C1 segment of cervical spinal cord (tissue), 14 donors: ENCODE results near the gene PRLHR.
"Not testable (repeated sequence)": the region's sequence is repeated elsewhere in the genome, so short reads cannot be mapped to it uniquely, and the experiment has no call there.

Experiments
- DNase-seq, 14 donors: peaks; one replicate each; lab custom pipeline; 2025; lab: John Stamatoyannopoulos, UW

Gene PRLHR

DNA sequence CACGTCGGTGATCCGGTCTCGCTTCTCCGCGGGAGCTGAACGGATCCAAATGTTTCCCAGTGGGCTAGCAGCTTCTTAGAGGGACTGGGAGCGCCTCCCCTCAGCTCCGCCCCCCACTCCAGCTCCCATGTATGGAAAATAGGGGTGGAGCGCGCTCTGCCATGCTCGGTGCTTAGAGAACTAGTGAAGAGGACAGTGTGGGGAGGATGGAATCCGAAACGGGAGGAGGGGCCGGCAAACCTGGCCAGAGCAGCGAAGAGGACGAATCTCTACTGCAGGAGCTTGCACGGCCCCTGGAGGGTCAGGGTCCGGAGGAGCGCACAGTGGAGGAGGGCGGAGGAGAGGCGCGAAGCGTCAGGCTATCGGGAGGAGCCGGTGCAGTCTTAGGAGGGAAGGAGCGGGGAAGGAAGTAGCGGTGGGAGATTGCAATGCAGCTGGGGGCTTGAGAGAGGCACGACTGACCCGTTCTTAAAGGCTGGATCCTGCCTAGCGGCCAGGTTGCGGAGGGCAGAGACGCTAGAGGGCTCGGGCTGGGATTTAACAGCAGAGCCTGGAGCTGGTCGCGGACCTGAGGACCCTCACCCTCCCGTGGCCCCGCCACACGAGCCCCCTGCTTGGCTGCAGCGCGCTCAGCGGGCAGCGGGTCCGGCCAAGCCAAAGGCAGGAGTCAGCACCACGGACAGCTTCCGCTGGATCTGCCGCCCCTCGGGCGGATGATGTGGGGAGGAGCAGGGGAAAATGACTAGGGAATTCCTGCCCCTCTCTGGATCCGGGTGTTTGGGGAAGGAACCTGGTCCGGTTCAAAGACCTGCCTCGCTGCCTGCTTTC is at the start of gene PRLHR:
TSS of gene PRLHR (minus strand) at position 51 of the 828 bp plus-strand sequence. CDS start 404 bp downstream, outside the sequence.
- peak in 3 of 14 donors; percentile 5 to 25 (median 10) for DNase-seq

DNA sequence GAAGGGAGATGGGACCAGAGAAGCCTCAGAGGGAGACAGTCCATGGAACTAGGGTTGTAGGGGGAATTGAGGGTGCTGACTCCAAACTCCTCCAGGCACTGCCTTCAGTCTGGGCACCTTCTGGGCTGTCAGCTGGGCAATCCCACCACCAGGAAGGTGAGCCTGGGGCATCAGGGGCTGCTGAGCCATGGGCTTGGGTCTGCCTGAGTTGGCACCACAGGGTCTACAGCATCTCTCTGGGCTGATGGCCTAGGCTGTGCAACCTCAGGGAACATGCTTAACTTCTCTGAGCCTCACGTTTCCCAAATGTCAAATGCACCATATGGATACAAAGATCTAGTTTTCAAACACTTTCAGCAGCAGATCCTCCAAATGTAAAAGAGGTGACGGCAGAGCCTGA is 46.8 kb upstream of the PRLHR start:
- no peak for DNase-seq

DNA sequence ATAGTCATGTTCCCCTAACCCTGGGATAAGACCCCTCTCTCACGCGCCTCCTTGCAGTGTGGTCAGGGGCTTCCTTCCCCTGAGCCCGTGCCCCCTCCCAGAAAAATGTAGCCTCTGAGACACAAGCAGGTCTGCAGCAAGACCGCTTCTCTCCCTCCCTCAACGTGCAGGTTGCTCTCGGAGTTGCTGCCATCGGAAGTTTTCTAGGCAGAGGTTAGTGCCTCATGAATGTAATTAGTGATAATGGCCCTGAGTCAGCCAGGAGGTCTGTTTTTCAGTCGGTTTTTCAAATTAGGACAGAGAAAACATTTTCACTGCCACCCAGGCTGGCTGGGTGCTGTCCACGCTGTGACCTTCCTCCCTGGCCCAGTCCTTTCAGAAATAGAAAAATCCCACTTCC is 43.2 kb upstream of the PRLHR start:
- peak in 1 of 14 donors; percentile 15 for DNase-seq

DNA sequence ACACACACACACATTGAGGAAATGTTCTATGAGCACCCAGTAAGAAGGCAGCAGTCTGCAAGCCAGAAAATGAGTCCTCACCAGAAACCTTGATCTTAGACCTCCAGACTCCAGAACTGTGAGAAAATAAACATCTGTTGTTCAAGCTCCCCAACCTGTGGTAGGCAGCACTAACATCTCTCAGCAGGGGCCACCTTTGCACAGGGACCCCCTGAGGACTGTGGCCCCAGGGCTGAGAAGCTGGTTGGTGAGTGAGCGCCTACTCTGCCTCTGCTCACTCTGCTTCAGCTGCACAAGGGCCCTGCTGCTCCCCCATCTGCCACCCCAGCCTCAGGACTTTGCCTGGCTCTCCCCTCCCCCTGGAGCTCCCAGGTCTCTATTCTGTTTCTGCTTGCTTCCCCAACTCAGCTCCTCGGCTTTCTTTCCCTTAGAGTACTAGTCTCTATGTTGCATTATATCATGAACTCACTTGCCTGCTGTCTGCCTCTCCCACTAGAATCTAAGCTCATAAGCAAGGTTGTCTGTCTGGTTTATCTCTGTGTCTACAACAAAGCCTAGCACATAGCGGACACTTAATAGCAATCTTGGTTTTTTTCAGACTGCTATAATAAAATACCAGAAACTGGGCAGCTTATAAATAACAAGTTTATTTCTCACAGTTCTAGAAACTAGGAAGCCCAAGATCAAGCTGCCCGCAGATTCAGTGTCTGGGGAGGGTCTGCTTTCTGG is 40.4 kb upstream of the PRLHR start:
- DNase-seq: no peak

DNA sequence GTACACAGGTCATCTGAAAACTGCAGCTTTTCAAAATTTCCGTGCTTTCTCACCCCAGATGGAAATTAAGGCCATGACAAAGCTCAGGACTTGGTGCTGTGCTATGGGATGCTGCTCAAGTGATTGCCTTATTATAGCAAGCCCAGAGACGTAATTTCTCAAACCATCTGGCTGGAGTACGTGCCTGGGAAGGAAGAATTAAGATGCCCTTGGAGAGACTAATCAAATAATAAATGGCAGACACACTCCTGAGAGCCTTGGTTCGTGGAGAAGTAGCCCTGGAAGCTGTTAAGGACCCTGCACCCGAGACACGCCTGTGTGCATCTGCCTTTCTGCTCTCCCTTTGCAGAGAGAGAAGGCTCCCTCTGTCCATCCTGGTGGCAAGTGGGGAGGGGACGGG is 38.3 kb upstream of the PRLHR start:
- DNase-seq: no peak

DNA sequence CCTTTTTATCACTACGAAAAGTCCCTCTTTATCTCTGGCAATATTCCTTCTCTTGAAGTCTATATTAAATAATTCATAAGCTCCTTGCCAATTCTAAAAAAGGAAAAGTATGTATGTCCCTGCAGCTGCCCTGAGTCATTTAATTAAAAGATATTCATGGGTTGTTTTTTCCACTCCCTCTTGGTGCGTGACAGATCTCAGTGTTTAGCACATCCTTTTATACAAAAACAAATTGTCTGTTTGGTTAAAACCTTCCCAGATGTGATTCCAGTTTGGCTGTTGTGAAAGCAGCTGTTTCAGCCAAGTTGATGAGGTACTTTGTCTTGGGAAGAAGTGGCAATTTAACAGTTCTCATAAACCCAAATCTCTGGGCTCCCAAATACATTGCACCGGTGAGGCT is 33.8 kb upstream of the PRLHR start:
- no peak for DNase-seq

DNA sequence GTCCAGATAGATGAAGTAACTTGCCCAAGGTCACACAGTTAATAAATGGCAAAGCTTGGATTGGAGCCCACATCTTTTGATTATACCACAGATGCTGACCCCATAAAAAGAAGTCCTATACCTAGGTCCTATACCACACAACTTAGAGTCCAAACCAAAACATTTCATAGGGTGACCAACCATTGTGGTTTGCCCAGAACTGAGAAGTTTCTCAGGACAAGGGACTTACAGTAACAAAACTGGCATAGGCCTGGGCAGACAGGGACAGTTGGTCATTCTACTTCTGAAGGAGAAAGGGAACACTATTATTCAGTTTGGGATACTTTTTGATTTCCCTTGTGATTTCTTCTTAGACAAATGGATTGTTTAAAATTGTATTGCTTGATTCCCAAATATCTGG is 32.9 kb upstream of the PRLHR start:
- DNase-seq: no peak

DNA sequence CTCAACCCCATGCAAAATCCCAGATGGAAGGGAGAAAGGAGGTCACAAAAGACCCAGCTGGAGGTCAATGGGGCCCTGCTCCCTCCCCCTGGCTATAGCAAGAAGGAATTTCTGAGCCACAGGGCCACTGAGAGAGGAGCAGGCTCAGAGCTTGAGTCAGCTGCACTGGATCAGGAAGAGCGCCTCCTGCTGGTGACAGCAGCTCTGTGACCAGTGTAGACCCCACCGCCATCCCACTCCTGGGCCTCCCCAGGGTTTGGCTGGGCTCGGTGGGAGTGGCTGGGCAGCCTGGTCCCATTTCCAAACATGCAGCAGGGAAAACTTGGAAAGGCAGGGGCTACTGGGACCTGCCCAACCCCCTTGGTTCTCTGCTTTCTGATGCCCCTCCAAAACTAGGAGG is 31.5 kb upstream of the PRLHR start:
- DNase-seq: no peak

DNA sequence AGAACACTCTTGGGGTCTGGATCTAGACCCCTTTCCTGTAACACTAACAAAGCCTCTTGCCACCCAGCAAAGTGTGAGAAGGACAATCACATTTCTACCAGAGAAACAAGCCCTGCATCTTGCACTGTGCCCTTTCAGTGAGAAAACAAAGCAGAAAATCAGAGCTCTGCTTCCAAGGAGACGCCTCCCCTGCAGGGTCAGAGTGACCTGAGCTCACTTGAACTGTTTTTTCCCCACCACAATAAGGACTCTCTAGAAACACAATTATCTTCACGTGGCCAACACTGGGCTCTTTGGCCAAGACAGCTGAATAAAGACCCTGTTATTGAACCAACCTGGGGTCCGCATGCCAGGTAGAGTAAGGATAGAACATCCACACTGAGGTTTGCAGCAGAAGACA is 30.1 kb upstream of the PRLHR start:
- no peak for DNase-seq

DNA sequence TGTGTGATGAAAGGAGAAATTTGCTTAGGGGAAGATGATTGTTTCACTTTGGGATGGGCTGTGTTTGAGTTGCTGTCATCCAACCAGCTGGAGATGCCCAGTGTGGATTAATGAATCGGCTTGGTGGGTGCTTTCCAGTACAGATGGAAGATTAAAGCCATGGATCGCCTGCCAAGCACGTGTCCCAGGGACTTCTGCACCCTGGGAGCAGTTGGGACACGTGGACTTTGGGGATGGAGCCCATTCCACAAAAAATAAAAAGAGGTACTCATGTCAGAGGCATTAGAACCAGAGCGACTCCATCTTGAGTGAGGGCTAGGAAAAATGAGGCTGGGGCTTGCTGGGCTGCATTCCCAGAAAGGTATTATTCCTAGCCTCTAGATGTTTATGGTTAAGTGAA is 29.3 kb upstream of the PRLHR start:
- DNase-seq: no peak

DNA sequence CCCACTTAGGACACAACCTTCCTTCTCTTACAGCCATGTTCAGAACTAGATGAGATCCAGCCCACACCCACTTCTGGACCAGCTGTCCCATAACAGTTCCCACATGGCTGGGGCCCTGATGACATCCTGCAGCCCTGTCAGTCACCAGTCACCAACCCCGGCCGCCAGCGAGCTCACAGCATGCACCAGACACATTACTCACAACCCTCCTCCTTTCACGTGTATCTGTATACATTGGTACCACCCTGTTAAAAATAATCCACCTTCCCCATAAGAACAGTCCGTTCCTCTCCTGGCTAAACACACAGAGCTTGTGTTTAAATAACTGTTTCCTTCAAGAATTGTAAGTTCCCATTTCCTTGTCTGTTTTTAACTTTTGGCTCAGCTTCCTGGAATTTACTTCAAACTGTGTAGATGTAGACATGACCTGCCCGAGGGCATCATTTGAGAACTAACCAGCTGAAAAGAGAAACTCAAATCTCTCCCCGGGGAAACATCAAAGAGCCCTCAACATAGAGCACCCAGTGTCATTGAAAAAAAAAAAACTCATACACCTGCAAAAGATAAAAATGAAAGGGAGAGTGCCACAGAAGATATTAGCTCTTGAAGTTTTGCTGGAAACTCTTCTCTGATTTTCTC is 26.0 kb upstream of the PRLHR start:
- no peak for DNase-seq

DNA sequence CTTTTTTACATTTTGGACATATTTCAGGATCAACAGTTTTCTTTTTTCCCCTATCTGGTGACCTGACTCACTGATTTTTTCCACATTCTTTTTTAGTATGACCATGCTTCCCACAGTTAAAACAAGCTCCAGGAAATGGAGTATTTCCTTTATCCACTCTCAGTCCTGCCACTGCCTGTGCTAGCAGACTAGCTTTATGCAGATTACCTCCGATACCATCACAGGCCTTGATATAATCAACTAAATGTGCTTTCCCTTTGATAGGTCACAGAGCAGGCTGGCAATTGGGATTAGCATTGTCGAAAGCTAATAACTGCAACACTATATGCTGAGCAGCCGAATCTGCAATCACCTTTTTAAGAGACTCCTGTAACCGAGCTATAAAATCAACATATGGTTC is 18.4 kb upstream of the PRLHR start:
- DNase-seq: not testable (repeated sequence)

DNA sequence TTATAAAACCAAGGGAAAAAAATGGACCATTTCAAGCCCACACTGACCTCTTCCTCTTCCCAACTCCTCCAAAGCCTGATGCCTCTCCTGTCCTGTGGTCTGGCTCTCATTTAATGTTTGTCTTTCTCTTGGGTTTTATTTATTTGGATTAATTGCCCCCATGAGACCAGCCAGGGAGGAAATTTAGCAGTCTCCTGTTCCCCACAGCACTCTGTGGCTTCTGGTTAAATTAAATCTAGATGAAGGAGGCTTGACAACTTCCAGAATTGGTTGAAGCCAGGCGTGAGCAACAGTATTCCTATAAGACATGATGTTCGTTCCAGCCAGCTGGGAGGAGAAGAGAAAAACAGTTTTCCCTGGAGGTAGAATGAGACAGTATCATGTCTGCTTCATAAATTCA is 15.1 kb upstream of the PRLHR start:
- no peak for DNase-seq

DNA sequence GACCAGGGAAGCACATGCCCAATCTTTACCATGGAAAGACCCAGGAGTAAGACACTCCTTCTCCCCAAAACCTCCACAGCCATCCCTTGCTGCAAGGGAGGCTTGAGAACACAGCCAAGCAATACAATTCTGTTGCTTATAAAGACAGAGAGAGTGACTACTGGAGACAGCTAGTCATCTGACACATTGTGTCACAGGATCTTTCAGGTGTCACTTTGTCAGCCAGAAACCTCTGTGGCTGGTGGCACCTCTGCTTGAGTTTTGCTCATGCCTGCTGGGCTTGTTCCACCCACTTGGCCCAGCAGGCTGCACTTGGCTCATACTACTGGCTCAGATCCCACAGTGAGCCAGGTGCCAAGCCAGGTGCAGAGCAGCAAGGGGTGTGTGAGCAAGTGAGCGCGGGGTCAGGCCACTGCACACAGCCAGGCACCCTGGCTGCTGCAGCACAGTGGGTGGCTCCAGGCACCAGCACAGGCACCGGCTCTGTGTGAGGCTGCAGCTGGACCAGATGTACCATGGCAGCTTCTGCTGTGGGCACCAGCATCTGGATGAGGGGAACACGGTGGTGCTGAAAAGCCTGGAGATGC is 12.4 kb upstream of the PRLHR start:
- no peak for DNase-seq

DNA sequence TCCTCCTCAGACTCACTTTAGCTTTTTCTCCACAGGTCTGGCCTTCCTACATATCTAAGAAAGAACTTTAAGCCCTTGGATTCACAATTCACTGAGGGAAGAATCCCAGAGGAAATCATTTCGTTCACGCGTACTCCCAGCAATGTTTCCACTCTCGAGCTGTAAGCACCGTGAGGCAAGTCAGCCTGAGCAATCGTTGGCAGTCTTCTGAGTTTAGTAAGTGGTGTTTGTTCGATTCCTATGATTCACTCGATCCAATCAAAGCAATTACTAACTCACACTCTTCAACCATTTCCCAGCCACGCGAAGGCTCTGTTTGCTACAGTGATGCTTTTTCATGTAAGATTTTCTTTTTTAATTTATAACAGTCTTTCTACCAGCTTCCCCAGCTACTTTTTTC is 10.2 kb upstream of the PRLHR start:
- DNase-seq: no peak

DNA sequence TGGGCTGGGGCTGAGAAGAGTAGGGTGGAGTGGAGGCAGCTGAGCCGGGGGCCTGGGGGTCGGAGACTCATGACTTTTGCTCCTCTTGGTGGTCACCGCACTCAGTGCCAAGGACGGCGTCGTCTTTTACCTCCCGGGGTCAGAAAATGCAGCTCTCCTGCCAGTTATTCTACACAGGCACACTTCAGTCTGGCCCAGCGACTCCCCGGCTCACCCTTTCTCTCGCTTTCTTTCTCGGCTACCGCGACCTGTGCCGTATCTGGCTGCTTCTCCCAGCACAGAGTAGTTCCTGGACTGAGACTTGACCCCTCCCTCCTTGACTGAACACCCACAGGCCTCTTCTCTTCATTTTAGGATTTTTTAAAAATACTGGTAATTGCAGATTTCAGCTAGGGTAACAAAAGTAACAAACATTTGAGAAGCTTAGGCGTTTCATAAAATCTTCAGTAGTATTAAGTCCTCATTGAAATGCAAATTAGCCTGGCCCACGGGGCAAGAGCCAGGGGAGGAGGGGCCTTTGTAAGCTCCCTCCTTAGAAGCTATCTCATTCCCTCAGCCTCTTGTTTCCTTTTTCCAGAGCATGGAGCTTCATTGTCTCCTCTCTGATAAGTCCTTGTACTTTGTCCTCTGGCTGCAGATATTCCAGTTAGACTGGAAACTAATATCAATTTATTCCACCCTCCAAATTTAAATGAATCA is 1.1 kb upstream of the PRLHR start:
- DNase-seq: no peak

DNA sequence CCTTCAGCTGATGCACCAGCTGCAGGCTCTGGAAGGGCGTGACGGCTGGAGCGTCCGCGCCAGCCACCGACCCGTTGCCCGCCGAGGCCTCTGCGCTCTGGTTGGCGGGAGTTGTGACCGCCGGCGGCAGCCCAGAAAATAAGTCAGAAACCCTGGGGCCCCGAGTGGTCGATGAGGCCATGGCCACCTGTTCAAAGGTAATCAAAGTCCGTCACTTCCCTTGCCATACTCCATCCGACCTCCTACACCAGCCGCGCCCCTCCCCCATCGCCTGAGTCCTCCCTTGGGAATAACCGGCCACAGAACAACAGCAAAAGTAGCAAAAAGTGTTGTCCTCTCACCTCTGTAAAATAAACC is 406 bp downstream of the PRLHR start:
- DNase-seq: no peak

DNA sequence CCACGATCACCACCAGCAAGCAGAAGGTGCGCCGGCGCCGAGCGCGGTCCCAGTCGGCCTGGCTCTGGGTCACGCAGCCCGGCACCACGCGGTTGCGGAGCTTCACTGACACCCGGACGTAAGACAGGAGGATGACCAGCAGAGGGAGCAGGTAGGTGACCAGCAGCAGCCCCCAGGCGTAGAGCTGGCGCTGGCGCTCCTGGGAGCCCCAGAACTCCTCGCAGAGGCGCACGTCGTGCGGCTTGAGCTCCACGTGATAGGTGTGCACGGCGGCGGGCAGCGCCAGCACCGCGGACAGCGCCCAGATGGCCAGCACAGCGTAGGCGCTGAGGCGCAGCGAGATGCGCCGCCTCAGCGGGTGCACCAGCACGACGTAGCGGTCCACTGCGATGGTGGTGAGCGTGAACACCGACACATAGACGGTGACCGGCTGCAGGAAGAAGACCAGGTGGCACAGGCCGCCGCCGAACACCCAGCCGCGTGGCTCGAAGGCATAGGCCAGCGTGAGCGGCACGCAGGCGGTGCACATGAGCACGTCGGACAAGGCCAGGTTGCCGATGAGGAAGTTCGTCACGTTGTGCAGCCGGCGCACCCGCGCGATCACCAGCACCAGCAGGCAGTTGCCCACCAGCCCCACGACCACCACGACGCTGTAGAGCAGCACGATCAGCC is 920 bp downstream of the PRLHR start:
- DNase-seq: peak in 4 of 14 donors; percentile 11 to 21 (median 15)

DNA sequence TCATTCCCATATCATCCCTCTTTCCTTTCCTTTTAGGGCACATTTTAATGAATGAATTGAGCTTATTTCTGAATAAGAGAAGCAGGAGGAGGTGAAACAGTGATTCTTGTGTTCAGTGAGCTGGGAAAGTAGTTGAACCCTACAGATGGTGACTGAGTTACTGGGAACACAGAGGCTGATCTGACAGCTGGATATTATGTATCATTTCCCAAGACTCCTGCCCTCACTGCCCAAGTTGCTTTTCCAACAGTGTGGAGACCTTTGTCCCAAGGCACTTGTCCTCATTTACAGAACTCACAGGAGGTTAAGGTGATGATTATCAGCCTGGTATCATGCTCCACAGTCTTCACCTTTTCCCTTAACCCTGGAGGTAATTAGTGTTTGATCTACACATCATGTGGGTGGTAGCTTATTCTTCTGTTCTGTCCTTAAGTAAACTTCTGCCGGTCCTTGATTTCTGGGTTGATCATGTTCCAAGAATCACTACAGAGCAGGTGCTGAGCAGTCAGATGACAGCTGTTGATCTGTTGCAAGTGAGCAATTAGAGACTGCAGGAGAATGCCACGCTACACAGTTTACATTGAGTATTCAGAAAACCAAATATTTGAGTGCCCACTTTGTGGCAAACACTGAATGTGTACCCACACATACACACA is 2.6 kb downstream of the PRLHR start:
- no peak for DNase-seq

DNA sequence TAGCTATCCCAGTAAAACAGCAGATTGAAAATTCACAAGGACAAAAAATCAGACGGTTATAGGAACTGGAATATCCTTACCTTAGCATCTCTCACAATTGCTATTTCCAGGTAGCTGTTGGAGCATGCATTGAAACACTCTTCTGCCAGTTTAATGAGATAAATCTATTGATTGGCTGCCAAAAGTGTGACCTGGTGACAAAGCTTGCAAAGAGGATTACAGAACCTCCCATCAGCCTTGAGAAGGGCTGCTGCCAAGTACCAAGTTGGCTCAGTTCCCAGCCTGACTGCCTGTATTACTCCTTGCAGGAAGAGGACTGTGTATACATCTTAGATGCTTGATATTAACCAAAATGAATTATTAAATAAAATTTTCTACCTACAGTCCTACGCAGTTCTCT is 5.1 kb downstream of the PRLHR start:
- peak in 5 of 14 donors; percentile 4 to 15 (median 7) for DNase-seq
